Suprapubic skin (tissue), 4 donors: ENCODE results near the gene COL4A5.

Experiments
- EP300 ChIP-seq: sonication (generic); formaldehyde crosslinking; IDR thresholded peaks from one replicate; pipeline ENCODE4 v1.6.1; 2017; ENCODE audit warnings: antibody characterized with exemption
- POLR2A ChIP-seq, 2 donors: fragments of 450-650 bp; IDR thresholded peaks; one replicate each; pipeline ENCODE4 v1.6.1; 2017; ENCODE audit warnings: antibody characterized with exemption in 2 of 2, mild to moderate bottlenecking in 2 of 2, moderate library complexity in 2 of 2
- POLR2AphosphoS5 ChIP-seq, 3 donors: sonication (generic); formaldehyde crosslinking; IDR thresholded peaks; one replicate each; pipeline ENCODE4 v1.6.1; 2017; ENCODE audit warnings: antibody characterized with exemption in 3 of 3
- TF ChIP-seq, protein P1 (sequence below), 2 donors: fragments of 200-600 bp in 1 of 2; fragments of 450-650 bp in 1 of 2; sonication (generic) in 1 of 2; IDR thresholded peaks; one replicate each; pipeline ENCODE4 v1.5.1; 2016 to 2019; ENCODE audit warnings: antibody characterized with exemption in 2 of 2, mild to moderate bottlenecking in 1 of 2, moderate library complexity in 1 of 2

DNA sequence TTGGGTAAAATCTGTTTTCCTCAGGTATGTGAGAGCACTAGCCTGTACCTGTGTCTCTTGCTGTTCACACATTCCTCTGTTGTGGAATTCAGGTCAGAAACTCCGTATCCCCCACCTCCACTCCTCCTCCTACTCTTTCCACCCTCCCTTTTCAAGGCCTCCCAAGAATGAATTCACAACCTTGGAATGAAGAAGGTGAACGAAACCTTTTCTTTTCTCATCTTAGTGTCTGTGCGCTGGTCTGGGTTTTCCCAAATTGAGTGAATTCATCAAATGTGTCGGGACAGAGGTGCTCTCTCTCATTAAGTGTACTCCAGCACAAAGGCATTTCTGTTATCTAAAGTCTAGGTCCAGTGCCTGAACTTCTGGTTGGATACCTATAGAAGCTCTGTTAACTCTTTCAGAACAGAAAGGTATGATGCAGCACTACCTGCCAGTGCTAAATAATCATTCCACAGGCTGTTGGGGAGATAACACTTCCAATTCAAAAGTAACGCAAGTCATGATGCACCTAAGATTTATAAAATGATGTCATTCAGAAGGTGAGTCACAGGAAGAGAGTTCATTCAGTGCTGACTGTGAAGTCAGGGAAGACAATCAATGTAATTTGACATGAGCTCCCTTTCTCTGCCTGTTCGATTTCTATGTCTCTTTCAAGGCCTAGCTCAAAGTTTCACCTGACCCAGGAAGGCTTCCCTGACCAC, 43.3 kb upstream of the COL4A5 start:
- TF ChIP-seq, protein P1, sequence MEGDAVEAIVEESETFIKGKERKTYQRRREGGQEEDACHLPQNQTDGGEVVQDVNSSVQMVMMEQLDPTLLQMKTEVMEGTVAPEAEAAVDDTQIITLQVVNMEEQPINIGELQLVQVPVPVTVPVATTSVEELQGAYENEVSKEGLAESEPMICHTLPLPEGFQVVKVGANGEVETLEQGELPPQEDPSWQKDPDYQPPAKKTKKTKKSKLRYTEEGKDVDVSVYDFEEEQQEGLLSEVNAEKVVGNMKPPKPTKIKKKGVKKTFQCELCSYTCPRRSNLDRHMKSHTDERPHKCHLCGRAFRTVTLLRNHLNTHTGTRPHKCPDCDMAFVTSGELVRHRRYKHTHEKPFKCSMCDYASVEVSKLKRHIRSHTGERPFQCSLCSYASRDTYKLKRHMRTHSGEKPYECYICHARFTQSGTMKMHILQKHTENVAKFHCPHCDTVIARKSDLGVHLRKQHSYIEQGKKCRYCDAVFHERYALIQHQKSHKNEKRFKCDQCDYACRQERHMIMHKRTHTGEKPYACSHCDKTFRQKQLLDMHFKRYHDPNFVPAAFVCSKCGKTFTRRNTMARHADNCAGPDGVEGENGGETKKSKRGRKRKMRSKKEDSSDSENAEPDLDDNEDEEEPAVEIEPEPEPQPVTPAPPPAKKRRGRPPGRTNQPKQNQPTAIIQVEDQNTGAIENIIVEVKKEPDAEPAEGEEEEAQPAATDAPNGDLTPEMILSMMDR (IDR thresholded peaks at IDR 0.05) = no peak
- TF ChIP-seq POLR2A (IDR thresholded peaks at IDR 0.05) = no peak
- no peak for TF ChIP-seq POLR2AphosphoS5 (IDR thresholded peaks at IDR 0.05)
- TF ChIP-seq EP300 = no peak
